SU-DHL-6 (cell line): Measurements from ENCODE around the gene ADRA2A.

Experiments used
- H2AFZ ChIP-seq: fragments of 200-600 bp; sonication (generic); 2 replicates; pipeline ENCODE4 v1.6.1; 2014; ENCODE audit warnings: low read depth, mild to moderate bottlenecking, moderate library complexity, mixed read lengths, antibody characterized with exemption, low read length; ENCODE audit not compliant: severe bottlenecking
- H3F3A ChIP-seq: fragments of 200-600 bp; shearing (Covaris generic); 2 replicates; pipeline ENCODE4 v1.6.0; 2016; ENCODE audit warnings: antibody characterized with exemption, mild to moderate bottlenecking; ENCODE audit not compliant: insufficient read depth
- H3K27ac ChIP-seq: fragments of 200-600 bp; sonication (generic); 2 replicates; pipeline ENCODE4 v1.5.1; 2016; ENCODE audit warnings: low read depth, mild to moderate bottlenecking, low read length, moderate library complexity, mixed read lengths
- H3K27me3 ChIP-seq: fragments of 200-600 bp; sonication (generic), shearing (Covaris generic); 2 replicates; pipeline ENCODE4 v1.6.0; 2014; ENCODE audit warnings: mild to moderate bottlenecking, low read length
- H3K36me3 ChIP-seq: fragments of 200-600 bp; sonication (generic); 2 replicates; pipeline ENCODE4 v1.6.1; 2014; ENCODE audit warnings: mild to moderate bottlenecking, low read length, mixed read lengths
- H3K4me2 ChIP-seq: fragments of 300-600, 200-600 bp; shearing (Covaris generic), sonication (generic); 2 replicates; pipeline ENCODE4 v1.6.0; 2014; ENCODE audit warnings: low read length, low read depth, mild to moderate bottlenecking; ENCODE audit not compliant: poor library complexity, severe bottlenecking
- H3K4me3 ChIP-seq: fragments of 200-600 bp; sonication (generic); 2 replicates; pipeline ENCODE4 v1.5.1; 2014; ENCODE audit warnings: antibody characterized with exemption, low read length, mild to moderate bottlenecking, mixed read lengths; ENCODE audit not compliant: insufficient read depth, poor library complexity, severe bottlenecking
- H3K79me2 ChIP-seq: fragments of 200-600 bp; sonication (generic); 2 replicates; pipeline ENCODE4 v1.6.1; 2014; ENCODE audit warnings: mild to moderate bottlenecking, low read length, moderate library complexity; ENCODE audit not compliant: insufficient read depth
- H3K9ac ChIP-seq: fragments of 200-600 bp; sonication (generic); 2 replicates; pipeline ENCODE4 v1.7.0; 2014; ENCODE audit warnings: mild to moderate bottlenecking, low read length
- H3K9me2 ChIP-seq: fragments of 200-600 bp; sonication (generic); replicated peaks from 2 replicates; pipeline ENCODE4 v1.6.1; 2014; ENCODE audit warnings: low read length; ENCODE audit not compliant: insufficient read depth
- H3K9me3 ChIP-seq: fragments of 200-600 bp; sonication (generic); 2 replicates; pipeline ENCODE4 v1.6.1; 2014; ENCODE audit warnings: low read length, mixed read lengths; ENCODE audit not compliant: insufficient read depth
- H4K20me1 ChIP-seq: fragments of 200-600 bp; sonication (generic); 2 replicates; pipeline ENCODE4 v1.6.1; 2014; ENCODE audit warnings: low read depth, mild to moderate bottlenecking, antibody characterized with exemption, low read length, moderate library complexity, mixed read lengths
- CTCF ChIP-seq: fragments of 200-600 bp; sonication (generic); IDR thresholded peaks from one replicate; pipeline ENCODE4 v1.5.1; 2017; ENCODE audit warnings: antibody characterized with exemption, mild to moderate bottlenecking, low read length, moderate library complexity; ENCODE audit not compliant: insufficient read depth, poor library complexity, severe bottlenecking
- EZH2phosphoT487 ChIP-seq: fragments of 200-600 bp; sonication (generic), shearing (Covaris generic); conservative IDR thresholded peaks from 2 replicates; pipeline ENCODE4 v1.6.1; 2018; ENCODE audit warnings: mild to moderate bottlenecking, antibody characterized with exemption, low read length, moderate library complexity, mixed read lengths

The ADRA2A gene

DNA sequence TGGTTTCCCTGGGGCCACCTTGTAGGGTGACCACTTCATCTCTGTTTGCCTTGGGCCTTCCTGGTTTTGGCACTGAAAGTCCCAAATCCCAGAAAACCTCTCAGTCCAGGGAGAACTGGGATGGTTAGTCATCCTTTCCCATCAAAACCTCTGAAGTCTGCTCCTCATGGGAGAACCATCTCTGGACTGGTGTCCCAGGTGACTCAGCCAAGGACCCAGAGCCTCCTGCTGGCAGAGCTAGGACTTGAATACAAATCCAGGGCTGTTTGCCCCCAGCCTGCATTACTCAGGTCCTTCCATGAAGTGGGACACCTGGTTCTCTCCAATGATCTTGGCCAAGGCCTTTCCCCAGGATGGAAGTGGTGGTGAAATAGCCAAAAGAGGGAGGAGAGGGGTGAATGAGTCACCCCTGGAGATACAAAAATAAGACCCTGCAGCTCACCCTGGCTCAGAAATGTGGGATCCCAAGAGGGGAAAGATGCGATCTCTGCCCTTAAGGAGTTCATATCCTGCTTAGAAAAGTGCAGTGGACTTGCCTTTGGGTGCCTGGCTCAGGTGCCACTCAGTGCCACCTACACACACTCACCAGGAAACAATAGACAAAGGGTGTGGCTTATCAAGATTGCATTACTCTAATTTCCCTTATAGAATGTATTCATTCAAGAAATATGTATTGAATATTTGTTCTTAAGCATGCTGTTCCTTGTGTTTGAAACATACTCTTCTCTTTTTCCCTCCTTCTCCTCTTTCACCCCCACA, 22.0 kb downstream of the ADRA2A start:
- no peaks in the 10 kb centered on the region for H3K36me3 ChIP-seq
- no peak overlapping the region for H3K4me2 ChIP-seq
- no peak overlapping the region for H3K27ac ChIP-seq
- no peak overlapping the region for H3K4me3 ChIP-seq
- H4K20me1 ChIP-seq: no peaks in the 10 kb centered on the region
- TF ChIP-seq EZH2phosphoT487 (no peak), CTCF (no peak)
- H3K27me3 ChIP-seq: peaks cover 2% of the 10 kb centered on the region; the same call in 1 of the 2 replicates
- no peak overlapping the region for H2AFZ ChIP-seq
- H3F3A ChIP-seq: no peaks in the 10 kb centered on the region
- no peaks in the 10 kb centered on the region for H3K9me3 ChIP-seq
- no peaks in the 10 kb centered on the region for H3K9me2 ChIP-seq
- no peaks in the 10 kb centered on the region for H3K79me2 ChIP-seq
- H3K9ac ChIP-seq: no peak overlapping the region

DNA sequence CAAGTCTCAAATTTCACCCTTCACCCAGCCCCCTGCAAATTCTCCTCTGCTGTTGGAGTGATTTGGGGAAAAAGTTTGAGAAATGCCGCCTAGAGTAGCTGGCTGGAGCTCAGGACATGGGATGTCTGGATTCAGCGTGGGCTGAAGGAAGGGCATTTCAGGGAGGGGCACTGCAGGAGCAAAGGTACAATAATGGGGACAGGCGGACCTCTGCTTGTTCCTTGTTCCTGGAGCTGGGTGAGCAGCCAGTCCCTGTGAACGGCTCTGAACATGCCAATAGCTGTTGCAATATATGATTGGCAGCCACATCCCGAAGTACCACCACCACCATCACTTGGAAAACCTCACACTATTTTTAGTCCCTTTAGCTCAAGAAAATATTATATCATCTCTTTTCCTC, 23.4 kb downstream of the ADRA2A start:
- no peaks in the 10 kb centered on the region for H3K9me3 ChIP-seq

DNA sequence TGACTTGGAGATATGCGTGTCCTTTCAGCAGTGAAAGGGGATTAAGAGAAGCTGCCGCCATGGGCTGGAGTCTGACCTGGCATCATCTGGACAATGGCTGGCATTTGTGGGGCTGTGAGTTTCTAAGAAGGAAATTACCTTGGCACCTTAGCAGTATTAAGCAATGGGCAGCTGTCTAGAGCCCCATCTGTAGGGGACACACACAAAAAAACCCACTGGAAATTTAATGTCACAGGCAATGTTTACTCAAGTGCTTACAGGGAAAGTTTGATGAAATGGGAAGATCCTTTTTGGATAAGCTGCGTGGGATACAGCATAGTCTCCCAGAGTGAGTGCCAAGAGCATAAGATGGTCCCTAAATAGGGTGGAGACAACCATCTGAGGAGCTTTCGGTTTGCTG, 25.0 kb downstream of the ADRA2A start:
- Histone ChIP-seq H3K9me3 (no peaks in the 10 kb centered on the region), H3K79me2 (no peaks in the 10 kb centered on the region)
- no peak for TF ChIP-seq EZH2phosphoT487
- TF ChIP-seq CTCF: no peak

More for the DNA sequence above, 23.4 kb downstream of the ADRA2A start:
- Histone ChIP-seq H3K27me3 (peaks cover 4% of the 10 kb centered on the region; the same call in 1 of the 2 replicates), H3K9me2 (no peaks in the 10 kb centered on the region), H3K36me3 (no peaks in the 10 kb centered on the region), H3K27ac (no peak overlapping the region), H3F3A (no peaks in the 10 kb centered on the region), H3K4me2 (no peak overlapping the region), H4K20me1 (no peaks in the 10 kb centered on the region), H3K9ac (no peak overlapping the region), H3K79me2 (no peaks in the 10 kb centered on the region), H3K4me3 (no peak overlapping the region), H2AFZ (no peak overlapping the region)
- TF ChIP-seq EZH2phosphoT487 (no peak), CTCF (no peak)

More for the DNA sequence above, 25.0 kb downstream of the ADRA2A start:
- Histone ChIP-seq H3K4me3 (no peak overlapping the region), H4K20me1 (no peaks in the 10 kb centered on the region), H3K27ac (no peak overlapping the region), H3K4me2 (no peak overlapping the region), H3F3A (no peaks in the 10 kb centered on the region), H3K9ac (no peak overlapping the region), H3K27me3 (peaks cover 4% of the 10 kb centered on the region; the same call in 1 of the 2 replicates), H2AFZ (no peak overlapping the region), H3K36me3 (no peaks in the 10 kb centered on the region), H3K9me2 (no peaks in the 10 kb centered on the region)
